ENCODE data around the gene MMS19. TPM values are rescaled to one million over a fixed set of nuclear protein-coding genes. Genes with fewer than 3 reads are reported as not detected.

The MMS19 gene
- total RNA-seq, 1 experiment from 2014 or later = 105 TPM

GRCh38 chr10:97509120-97509680 lies 11.0 kb upstream of the MMS19 start:
- ChIA-PET POLR2A (no interaction called here), CTCF (no interaction called here)
- H3K4me3 ChIP-seq (ENCODE audit: low read depth, low read length) = no peak overlapping the region
- H3K4me3 Mint-ChIP-seq (ENCODE audit: unreplicated experiment) = no peak overlapping the region
- no peaks in the 10 kb centered on the region for H3K27me3 ChIP-seq (replicated peaks; ENCODE audit: control insufficient read depth, insufficient read depth, low read length)
- H3K36me3 Mint-ChIP-seq (ENCODE audit: insufficient read depth, unreplicated experiment) = no peaks in the 10 kb centered on the region
- H3K36me3 ChIP-seq (ENCODE audit: control insufficient read depth, insufficient read depth, low read length) = no peaks in the 10 kb centered on the region
- no peaks in the 10 kb centered on the region for H3K4me1 ChIP-seq
- H3K27ac Mint-ChIP-seq (ENCODE audit: unreplicated experiment) = no peak overlapping the region
- no peaks in the 10 kb centered on the region for H3K4me1 Mint-ChIP-seq (ENCODE audit: low read depth, unreplicated experiment)
- DNase-seq = no peak
- H3K9me3 ChIP-seq = no peaks in the 10 kb centered on the region
- H3K27me3 Mint-ChIP-seq (ENCODE audit: insufficient read depth, unreplicated experiment) = no peaks in the 10 kb centered on the region
- no TSS peak for BruUV-seq (replicated peaks)
- no peak for TF ChIP-seq CTCF (IDR thresholded peaks at IDR 0.05; ENCODE audit: insufficient read depth in 1 of 2, low read depth in 1 of 2, low read length in 1 of 2, severe bottlenecking in 1 of 2, unreplicated experiment in 1 of 2)
- H3K9me3 Mint-ChIP-seq (ENCODE audit: unreplicated experiment) = no peaks in the 10 kb centered on the region
- intact Hi-C loops (cut with micrococcal nuclease; ENCODE audit: unreplicated experiment) = no loop called here

- H3K9me3 ChIP-seq = no peaks in the 10 kb centered on the region
- ChIA-PET POLR2A (no interaction called here), CTCF (no interaction called here)
- no peak overlapping the region for H3K4me3 ChIP-seq (ENCODE audit: low read depth, low read length)
- no peaks in the 10 kb centered on the region for H3K36me3 ChIP-seq (ENCODE audit: control insufficient read depth, insufficient read depth, low read length)
- Mint-ChIP-seq H3K36me3 (ENCODE audit: insufficient read depth, unreplicated experiment) (no peaks in the 10 kb centered on the region), H3K27ac (ENCODE audit: unreplicated experiment) (no peak overlapping the region), H3K27me3 (ENCODE audit: insufficient read depth, unreplicated experiment) (no peaks in the 10 kb centered on the region), H3K4me1 (ENCODE audit: low read depth, unreplicated experiment) (no peaks in the 10 kb centered on the region), H3K4me3 (ENCODE audit: unreplicated experiment) (no peak overlapping the region), H3K9me3 (ENCODE audit: unreplicated experiment) (no peaks in the 10 kb centered on the region)
- no peak for TF ChIP-seq CTCF (IDR thresholded peaks at IDR 0.05; ENCODE audit: insufficient read depth in 1 of 2, low read depth in 1 of 2, low read length in 1 of 2, severe bottlenecking in 1 of 2, unreplicated experiment in 1 of 2)
- H3K27me3 ChIP-seq (replicated peaks; ENCODE audit: control insufficient read depth, insufficient read depth, low read length) = no peaks in the 10 kb centered on the region
- DNase-seq = no peak
- BruUV-seq (replicated peaks) = no TSS peak
- intact Hi-C loops (cut with micrococcal nuclease; ENCODE audit: unreplicated experiment) = no loop called here
- no peaks in the 10 kb centered on the region for H3K4me1 ChIP-seq
Measured at GRCh38 chr10:97508342-97508741, 10.1 kb upstream of the MMS19 start.

- H3K4me1 Mint-ChIP-seq (ENCODE audit: low read depth, unreplicated experiment) = no peaks in the 10 kb centered on the region
- intact Hi-C loops (cut with micrococcal nuclease; ENCODE audit: unreplicated experiment) = no loop called here
- DNase-seq = no peak
- no peaks in the 10 kb centered on the region for H3K27me3 Mint-ChIP-seq (ENCODE audit: insufficient read depth, unreplicated experiment)
- H3K36me3 Mint-ChIP-seq (ENCODE audit: insufficient read depth, unreplicated experiment) = no peaks in the 10 kb centered on the region
- no peaks in the 10 kb centered on the region for H3K9me3 Mint-ChIP-seq (ENCODE audit: unreplicated experiment)
- ChIA-PET POLR2A (no interaction called here), CTCF (no interaction called here)
- no peaks in the 10 kb centered on the region for H3K4me1 ChIP-seq
- H3K4me3 Mint-ChIP-seq (ENCODE audit: unreplicated experiment) = no peak overlapping the region
- no peak overlapping the region for H3K4me3 ChIP-seq (ENCODE audit: low read depth, low read length)
- no peaks in the 10 kb centered on the region for H3K36me3 ChIP-seq (ENCODE audit: control insufficient read depth, insufficient read depth, low read length)
- no peak overlapping the region for H3K27ac Mint-ChIP-seq (ENCODE audit: unreplicated experiment)
- no TSS peak for BruUV-seq (replicated peaks)
- TF ChIP-seq CTCF (IDR thresholded peaks at IDR 0.05; ENCODE audit: insufficient read depth in 1 of 2, low read depth in 1 of 2, low read length in 1 of 2, severe bottlenecking in 1 of 2, unreplicated experiment in 1 of 2) = no peak
- H3K9me3 ChIP-seq = no peaks in the 10 kb centered on the region
- no peaks in the 10 kb centered on the region for H3K27me3 ChIP-seq (replicated peaks; ENCODE audit: control insufficient read depth, insufficient read depth, low read length)
Measured at GRCh38 chr10:97506199-97506991, 8.2 kb upstream of the MMS19 start.
